ENCODE data around the gene ANKS1B.

Gene ANKS1B

DNA sequence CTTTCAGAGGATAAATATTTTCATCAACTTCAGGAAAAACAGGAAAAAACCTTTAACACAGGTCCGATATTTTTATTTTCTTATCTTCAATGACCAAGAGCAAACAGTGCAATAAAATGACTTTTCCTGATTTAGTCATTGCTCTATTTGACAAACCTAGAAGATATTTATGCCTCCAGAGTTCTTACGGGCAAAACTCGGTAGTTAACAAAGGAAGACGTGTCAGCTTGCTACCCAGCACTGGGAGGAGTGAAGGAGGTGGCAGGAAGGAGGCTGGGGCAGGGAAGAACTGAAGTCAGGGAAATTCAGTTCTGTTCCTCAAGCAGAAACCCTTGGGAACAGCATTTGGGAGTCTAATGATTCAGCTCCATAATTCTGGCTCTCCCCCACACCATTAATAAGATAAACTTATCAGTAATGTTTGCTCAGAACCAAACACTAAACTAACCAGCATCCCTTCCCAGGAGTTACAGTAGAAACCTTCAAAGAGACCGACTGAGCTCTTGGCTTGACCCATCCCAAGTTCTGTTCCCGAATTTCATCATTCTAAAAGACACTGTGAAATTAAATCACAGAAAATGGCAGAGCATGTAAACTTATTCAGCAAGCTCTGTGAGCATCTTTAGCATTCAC is 1176.4 kb downstream of the ANKS1B start:
- H3K36me3 Mint-ChIP-seq (ENCODE audit: low read depth), result no peaks in the 10 kb centered on the region
- TF ChIP-seq, protein P1, sequence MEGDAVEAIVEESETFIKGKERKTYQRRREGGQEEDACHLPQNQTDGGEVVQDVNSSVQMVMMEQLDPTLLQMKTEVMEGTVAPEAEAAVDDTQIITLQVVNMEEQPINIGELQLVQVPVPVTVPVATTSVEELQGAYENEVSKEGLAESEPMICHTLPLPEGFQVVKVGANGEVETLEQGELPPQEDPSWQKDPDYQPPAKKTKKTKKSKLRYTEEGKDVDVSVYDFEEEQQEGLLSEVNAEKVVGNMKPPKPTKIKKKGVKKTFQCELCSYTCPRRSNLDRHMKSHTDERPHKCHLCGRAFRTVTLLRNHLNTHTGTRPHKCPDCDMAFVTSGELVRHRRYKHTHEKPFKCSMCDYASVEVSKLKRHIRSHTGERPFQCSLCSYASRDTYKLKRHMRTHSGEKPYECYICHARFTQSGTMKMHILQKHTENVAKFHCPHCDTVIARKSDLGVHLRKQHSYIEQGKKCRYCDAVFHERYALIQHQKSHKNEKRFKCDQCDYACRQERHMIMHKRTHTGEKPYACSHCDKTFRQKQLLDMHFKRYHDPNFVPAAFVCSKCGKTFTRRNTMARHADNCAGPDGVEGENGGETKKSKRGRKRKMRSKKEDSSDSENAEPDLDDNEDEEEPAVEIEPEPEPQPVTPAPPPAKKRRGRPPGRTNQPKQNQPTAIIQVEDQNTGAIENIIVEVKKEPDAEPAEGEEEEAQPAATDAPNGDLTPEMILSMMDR (IDR thresholded peaks at IDR 0.05; ENCODE audit: unreplicated experiment in 3 of 3), result no peak
- H3K9me3 Mint-ChIP-seq, result no peaks in the 10 kb centered on the region
- peak overlapping the region in 2 of 3 experiments; percentile 5 to 29 for H3K27ac Mint-ChIP-seq
- H3K4me3 Mint-ChIP-seq, result no peak overlapping the region
- peaks cover 4% of the 10 kb centered on the region for H3K4me1 Mint-ChIP-seq
- H3K27me3 Mint-ChIP-seq (ENCODE audit: low read depth), result peaks cover 7% of the 10 kb centered on the region

- Mint-ChIP-seq H3K27me3 (ENCODE audit: low read depth) (peaks cover 7% of the 10 kb centered on the region), H3K27ac (no peak overlapping the region), H3K9me3 (no peaks in the 10 kb centered on the region), H3K36me3 (ENCODE audit: low read depth) (no peaks in the 10 kb centered on the region), H3K4me3 (no peak overlapping the region), H3K4me1 (peaks cover 4% of the 10 kb centered on the region)
- TF ChIP-seq, protein P1 (IDR thresholded peaks at IDR 0.05; ENCODE audit: unreplicated experiment in 3 of 3), result no peak
These were observed 1177.5 kb downstream of the ANKS1B start for GRCh38 chr12:98807187-98807586.

DNA sequence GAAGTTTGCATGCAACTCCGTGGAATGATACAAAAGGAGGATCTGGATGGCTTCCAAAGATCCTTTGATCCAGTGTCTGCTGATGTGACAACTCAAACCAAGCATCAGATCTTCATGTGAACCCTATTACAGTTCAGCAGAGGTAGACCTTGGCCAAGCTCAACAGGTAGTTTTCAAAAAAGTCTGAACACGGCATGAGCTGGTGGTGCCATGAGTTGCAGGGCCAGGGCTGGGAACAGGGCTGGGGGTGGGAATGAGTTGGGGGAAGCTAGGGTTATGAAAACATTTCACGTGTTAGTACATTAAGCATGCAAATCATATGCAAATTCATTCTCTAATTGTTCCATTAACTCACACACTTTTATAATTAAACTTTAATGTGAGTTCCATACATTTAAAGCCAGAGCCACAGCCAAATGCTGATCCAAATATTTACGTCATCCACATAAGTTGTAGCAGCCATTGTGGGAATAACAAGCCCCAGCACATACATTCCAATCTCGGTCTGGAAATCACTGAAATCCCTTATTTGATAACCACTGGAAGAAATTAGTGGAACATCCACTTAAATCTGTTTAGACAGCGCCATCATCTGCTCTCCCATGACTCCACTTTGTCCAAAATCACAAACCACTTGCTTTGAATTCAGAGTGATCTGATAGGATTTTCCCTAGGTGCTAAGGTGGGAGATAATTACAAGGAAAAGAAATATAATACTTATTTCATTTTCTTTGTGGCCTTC is 1181.1 kb downstream of the ANKS1B start:
- H3K4me3 Mint-ChIP-seq, result no peak overlapping the region
- TF ChIP-seq, protein P1 (IDR thresholded peaks at IDR 0.05; ENCODE audit: unreplicated experiment in 3 of 3), result no peak
- H3K9me3 Mint-ChIP-seq, result no peaks in the 10 kb centered on the region
- peaks cover 4% of the 10 kb centered on the region for H3K4me1 Mint-ChIP-seq
- H3K27ac Mint-ChIP-seq, result no peak overlapping the region
- no peaks in the 10 kb centered on the region for H3K27me3 Mint-ChIP-seq (ENCODE audit: low read depth)
- no peaks in the 10 kb centered on the region for H3K36me3 Mint-ChIP-seq (ENCODE audit: low read depth)

- H3K4me1 Mint-ChIP-seq, result no peaks in the 10 kb centered on the region
- H3K36me3 Mint-ChIP-seq (ENCODE audit: low read depth), result no peaks in the 10 kb centered on the region
- no peaks in the 10 kb centered on the region for H3K27me3 Mint-ChIP-seq (ENCODE audit: low read depth)
- TF ChIP-seq, protein P1 (IDR thresholded peaks at IDR 0.05; ENCODE audit: unreplicated experiment in 3 of 3), result no peak
- no peaks in the 10 kb centered on the region for H3K9me3 Mint-ChIP-seq
- H3K4me3 Mint-ChIP-seq, result no peak overlapping the region
- H3K27ac Mint-ChIP-seq, result no peak overlapping the region
These were observed 1184.9 kb downstream of the ANKS1B start for GRCh38 chr12:98799822-98800221.

DNA sequence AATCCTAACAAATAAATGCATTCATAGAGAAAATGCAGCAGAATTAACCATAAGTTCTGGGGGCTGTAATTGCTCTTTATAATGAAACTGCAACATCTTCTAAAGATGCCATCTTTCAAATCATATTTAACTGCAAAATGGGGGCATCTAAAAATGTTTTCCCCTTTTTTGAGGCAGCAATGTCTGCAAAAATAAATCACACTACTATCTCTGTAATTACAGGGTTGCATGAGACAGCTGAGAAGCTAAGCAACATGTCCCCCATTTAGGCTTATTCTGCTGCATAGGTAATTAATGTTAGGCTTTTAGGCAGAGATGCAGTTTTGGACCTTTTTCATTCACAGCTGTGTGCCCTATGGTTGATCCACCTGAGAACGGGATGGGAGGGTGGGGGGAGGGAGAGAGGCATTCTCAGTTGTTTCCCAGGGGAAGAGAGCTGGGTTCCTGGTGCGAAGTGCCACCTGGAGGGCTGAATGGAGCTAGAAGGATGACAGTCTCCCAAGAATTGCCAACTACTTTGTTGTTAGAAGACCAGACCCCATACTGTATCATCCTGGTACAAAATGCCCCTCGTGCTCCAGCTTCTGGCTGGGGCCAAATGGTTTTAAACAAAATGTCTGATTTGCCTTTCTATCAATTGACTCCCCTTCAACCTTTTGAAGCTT is 1185.5 kb downstream of the ANKS1B start:
- Mint-ChIP-seq H3K4me3 (no peak overlapping the region), H3K4me1 (no peaks in the 10 kb centered on the region)

More for the DNA sequence above, 1185.5 kb downstream of the ANKS1B start:
- TF ChIP-seq, protein P1 (IDR thresholded peaks at IDR 0.05; ENCODE audit: unreplicated experiment in 3 of 3), result no peak
- no peaks in the 10 kb centered on the region for H3K36me3 Mint-ChIP-seq (ENCODE audit: low read depth)
- H3K9me3 Mint-ChIP-seq, result no peaks in the 10 kb centered on the region
- H3K27ac Mint-ChIP-seq, result no peak overlapping the region
- no peaks in the 10 kb centered on the region for H3K27me3 Mint-ChIP-seq (ENCODE audit: low read depth)
